Right lobe of liver (tissue), 6 donors: ENCODE data around the gene LMAN2L. TPM values are rescaled to one million over a fixed set of nuclear protein-coding genes. Genes with fewer than 3 reads are reported as not detected.
A peak's percentile ranks its signal among the peaks of the same experiment; 100 is the strongest.
"Not testable (repeated sequence)": the region's sequence is repeated elsewhere in the genome, so short reads cannot be mapped to it uniquely, and the experiment has no call there.

Experiments used
- ATAC-seq, 4 donors: fragments of 200-7000 bp; cut with Tn5 transposase; one replicate each; pipeline ENCODE4 v1.9.1; 2020; ENCODE audit warnings: mild to moderate bottlenecking in 4 of 4, moderate library complexity in 4 of 4
- DNase-seq, 3 donors: peaks; one replicate each; pipeline ENCODE4 v3.0.0-alpha.2; 2020
- H3K27ac ChIP-seq, 3 donors: fragments of 200-600 bp; one replicate each; pipeline ENCODE4 v1.8.0; 2022
- H3K27me3 ChIP-seq, 2 donors: fragments of 200-600 bp; one replicate each; pipeline ENCODE4 v1.8.0; 2022
- H3K36me3 ChIP-seq, 4 donors: fragments of 200-600 bp; sonication (generic) in 1 of 4; one replicate each; pipeline versions ENCODE4 v1.5.1 to v1.8.0; 2017 to 2022; ENCODE audit warnings: control low read depth in 1 of 4
- H3K4me1 ChIP-seq, 4 donors: fragments of 200-600 bp; sonication (generic) in 1 of 4; one replicate each; pipeline versions ENCODE4 v1.5.1 to v1.8.0; 2017 to 2022; ENCODE audit warnings: control low read depth in 1 of 4
- H3K4me3 ChIP-seq, 3 donors: fragments of 200-600 bp; one replicate each; pipeline ENCODE4 v1.8.0; 2022
- H3K9me3 ChIP-seq, 4 donors: fragments of 200-600 bp; sonication (generic) in 1 of 4; one replicate each; pipeline versions ENCODE4 v1.5.1 to v1.8.0; 2017 to 2022; ENCODE audit warnings: control low read depth in 1 of 4
- CTCF ChIP-seq, 4 donors: fragments of 200-600 bp in 3 of 4; fragments of 450-650 bp in 1 of 4; IDR thresholded peaks; one replicate each; pipeline versions ENCODE4 v1.5.1 to v1.8.0; 2016 to 2022; ENCODE audit warnings: antibody characterized with exemption in 4 of 4, mild to moderate bottlenecking in 2 of 4
- POLR2A ChIP-seq: fragments of 450-650 bp; IDR thresholded peaks from one replicate; pipeline ENCODE4 v1.6.1; 2017; ENCODE audit warnings: antibody characterized with exemption, mild to moderate bottlenecking
- WGBS: methylation state at CpG from one replicate; pipeline ENCODE4 v1.1.6; 2018; ENCODE audit warnings: low coverage, low lambda C conversion rate; ENCODE audit not compliant: insufficient coverage; ENCODE audit errors: missing lambda C conversion rate; 5-methylcytosine and 5-hydroxymethylcytosine counted together
- intact Hi-C, 2 donors: fragments of 100-400 bp; cut with DNase I; formaldehyde crosslinking; loops; one replicate each; pipeline versions ENCODE4 v1.11.2 to v1.14.1; 2022
- total RNA-seq, 6 experiments: library from RNA; depleted of rRNA in 2 of 6; stranded (reverse); fragments of >200 nt in 2 of 6; fragmentation: NEBNext Ultra II Directional in 3 of 6; extraction: Animal tissue kit (Norgen Biotek cat#: 25700) in 3 of 6; gene quantifications; one replicate each; pipeline versions ENCODE4 v1.1.0 to v1.2.4, GENCODE V29; 2016 to 2023
- donor health status: DM: no; HTN: yes; CAD: no.
- donor health status: DM: no; HTN: no; CAD: no.
- donor health status: DM: no; HTN: no; CAD: no.
- donor health status: DM: no; HTN: yes; CAD: no.
- donor health status: DM: no; HTN: yes; CAD: no.

Gene LMAN2L
- total RNA-seq, 6 experiments from 2014 or later = 5.5 to 17.8 (median 11.3) TPM

GRCh38 chr2:96668771-96669170 is 71.1 kb downstream of the LMAN2L start:
- intact Hi-C loops = no loop called here
- no peaks in the 10 kb centered on the region for H3K36me3 ChIP-seq
- H3K9me3 ChIP-seq = no peaks in the 10 kb centered on the region
- WGBS = 69% methylated on average over 8 of the region's 11 CpGs
- H3K27ac ChIP-seq = no peak overlapping the region
- ATAC-seq (no peak), DNase-seq (no peak)
- H3K4me3 ChIP-seq = no peak overlapping the region
- no peak for TF ChIP-seq CTCF (IDR thresholded peaks at IDR 0.05)
- no peak for TF ChIP-seq POLR2A
- H3K4me1 ChIP-seq = no peaks in the 10 kb centered on the region
- no peaks in the 10 kb centered on the region for H3K27me3 ChIP-seq

- H3K4me1 ChIP-seq, intact Hi-C loops, DNase-seq, H3K27me3 ChIP-seq, H3K36me3 ChIP-seq, H3K9me3 ChIP-seq, ATAC-seq, H3K27ac ChIP-seq, H3K4me3 ChIP-seq: not testable (repeated sequence)
- WGBS = 100% methylated on average over 1 of the region's 3 CpGs
These were observed 74.1 kb downstream of the LMAN2L start for GRCh38 chr2:96665717-96666116.

GRCh38 chr2:96665083-96665569 is 74.7 kb downstream of the LMAN2L start:
- WGBS = 67% methylated on average over 3 of the region's 3 CpGs
- no peak overlapping the region for H3K4me3 ChIP-seq
- ATAC-seq (peak; percentile 39 to 95 (median 68)), DNase-seq (no peak)
- H3K36me3 ChIP-seq = no peaks in the 10 kb centered on the region
- H3K4me1 ChIP-seq = no peaks in the 10 kb centered on the region
- no peaks in the 10 kb centered on the region for H3K27me3 ChIP-seq
- no peak for TF ChIP-seq POLR2A
- TF ChIP-seq CTCF (IDR thresholded peaks at IDR 0.05) = no peak
- intact Hi-C loops = no loop called here
- H3K9me3 ChIP-seq = no peaks in the 10 kb centered on the region
- no peak overlapping the region for H3K27ac ChIP-seq

- no peak for DNase-seq
- intact Hi-C loops = no loop called here
- ATAC-seq = no peak
- TF ChIP-seq CTCF (IDR thresholded peaks at IDR 0.05) = no peak
- no peak overlapping the region for H3K4me3 ChIP-seq
- 70% methylated on average over 3 of the region's 3 CpGs for WGBS
- H3K27ac ChIP-seq = no peak overlapping the region
- H3K4me1 ChIP-seq = no peaks in the 10 kb centered on the region
- no peaks in the 10 kb centered on the region for H3K36me3 ChIP-seq
- H3K27me3 ChIP-seq = no peaks in the 10 kb centered on the region
- H3K9me3 ChIP-seq = no peaks in the 10 kb centered on the region
These were observed 75.4 kb downstream of the LMAN2L start for GRCh38 chr2:96664366-96664925.

GRCh38 chr2:96663829-96664228 is 76.0 kb downstream of the LMAN2L start:
- no peak for DNase-seq
- Histone ChIP-seq H3K27ac (no peak overlapping the region), H3K27me3 (no peaks in the 10 kb centered on the region), H3K9me3 (no peaks in the 10 kb centered on the region), H3K4me3 (no peak overlapping the region), H3K4me1 (no peaks in the 10 kb centered on the region), H3K36me3 (no peaks in the 10 kb centered on the region)
- WGBS = 40% methylated on average over 2 of the region's 7 CpGs
- intact Hi-C loops = no loop called here
- ATAC-seq = no peak
- TF ChIP-seq POLR2A (no peak), CTCF (IDR thresholded peaks at IDR 0.05) (no peak)
